Adrenal gland (tissue), 12 donors: ENCODE results near the gene MLKL. TPM values are rescaled to one million over a fixed set of nuclear protein-coding genes. Genes with fewer than 3 reads are reported as not detected.

Experiments used
- DNase-seq, 7 donors: peaks; one replicate each; pipeline ENCODE4 v3.0.0-alpha.2; 2019 to 2020
- H3K27ac ChIP-seq, 5 donors: fragments of 200-600 bp; sonication (generic) in 4 of 5; 1 replicate in 3 of 5; 2 replicates in 2 of 5; pipeline versions ENCODE4 v1.5.1 to v1.8.0; 2016 to 2020; ENCODE audit warnings: mild to moderate bottlenecking in 1 of 5
- H3K27me3 ChIP-seq: fragments of 200-600 bp; 2 replicates; pipeline ENCODE4 v1.8.0; 2021
- H3K36me3 ChIP-seq, 2 donors: fragments of 200-600 bp; replicated peaks in 1 of 2; 1 replicate in 1 of 2; 2 replicates in 1 of 2; pipeline versions ENCODE4 v1.5.1 to v1.8.0; 2018 to 2022
- H3K4me1 ChIP-seq, 2 donors: fragments of 200-600 bp; replicated peaks in 1 of 2; 1 replicate in 1 of 2; 2 replicates in 1 of 2; pipeline versions ENCODE4 v1.5.1 to v1.8.0; 2018 to 2021
- H3K4me3 ChIP-seq, 4 donors: fragments of 200-600 bp; sonication (generic) in 3 of 4; one replicate each; pipeline ENCODE4 v1.5.1; 2016 to 2018
- H3K9me3 ChIP-seq, 3 donors: fragments of 200-600 bp; sonication (generic) in 1 of 3; replicated peaks in 1 of 3; 1 replicate in 2 of 3; 2 replicates in 1 of 3; pipeline versions ENCODE4 v1.5.1 to v1.8.0; 2016 to 2021
- CTCF ChIP-seq, 6 experiments: fragments of 450-650 bp in 4 of 6; fragments of 200-600 bp in 2 of 6; sonication (generic) in 1 of 6; IDR thresholded peaks; 1 replicate in 5 of 6; 2 replicates in 1 of 6; pipeline versions ENCODE4 v1.5.1 to v1.8.0; 2016 to 2021; ENCODE audit warnings: antibody characterized with exemption in 6 of 6, mild to moderate bottlenecking in 2 of 6, moderate library complexity in 1 of 6
- POLR2A ChIP-seq, 2 donors: fragments of 450-650 bp; IDR thresholded peaks; one replicate each; pipeline ENCODE4 v1.6.1; 2017; ENCODE audit warnings: antibody characterized with exemption in 2 of 2, mild to moderate bottlenecking in 2 of 2, moderate library complexity in 1 of 2
- WGBS, 4 donors: extraction: QIAGEN DNeasy Blood & Tissue Kit in 2 of 4; methylation state at CpG; one replicate each; pipeline versions ENCODE4 v1.1.5 to v1.1.7; 2013 to 2017; 5-methylcytosine and 5-hydroxymethylcytosine counted together
- intact Hi-C, 2 donors: fragments of 100-400 bp; cut with DNase I; formaldehyde crosslinking; loops; one replicate each; pipeline versions ENCODE4 v1.14.1 to v1.15.0; 2022 to 2023
- polyA plus RNA-seq, 3 donors: library from polyadenylated mRNA; stranded (reverse); fragments of 200-250 nt in 2 of 3; fragments of 350-450 nt in 1 of 3; fragmentation: Illumina TruSeq in 1 of 3; extraction: RNeasy Lipid Tissue Mini Kit (QIAGEN cat#74804) in 1 of 3; gene quantifications; one replicate each; pipeline ENCODE4 v1.2.3, GENCODE V29; 2013 to 2014
- total RNA-seq, 9 donors: library from RNA; depleted of rRNA in 4 of 9; stranded (reverse); fragments of >200 nt in 4 of 9; fragments of 120-200 nt in 1 of 9; fragmentation: NEBNext Ultra II Directional in 1 of 9; extraction: Animal tissue kit (Norgen Biotek cat#: 25700) in 1 of 9; gene quantifications; one replicate each; pipeline versions ENCODE4 v1.1.0 to v1.2.4, GENCODE V29; 2013 to 2023
- donor health status: healthy with polysubstance abuse.
- donor health status: Bipolar disorder and iron deficiency.
- donor health status: DM: yes; HTN: yes; CAD: no.
- donor health status: DM: no; HTN: no; CAD: no.
- donor health status: DM: no; HTN: no; CAD: no.
- donor health status: DM: yes; HTN: yes; CAD: no.

The MLKL gene
- total and polyA plus RNA-seq, 12 donors: 3.1 to 26.1 (median 11.0) TPM

GRCh38 chr16:74633686-74634085, 67.0 kb downstream of the MLKL start:
- no peaks in the 10 kb centered on the region for H3K9me3 ChIP-seq
- no peak overlapping the region for H3K27ac ChIP-seq
- H3K36me3 ChIP-seq: peaks cover 0 to 62% of the 10 kb centered on the region in 2 donors
- intact Hi-C loops: no loop called here
- TF ChIP-seq POLR2A (IDR thresholded peaks at IDR 0.05): no peak
- no peak for TF ChIP-seq CTCF (IDR thresholded peaks at IDR 0.05)
- H3K4me1 ChIP-seq: peaks cover 0 to 12% of the 10 kb centered on the region in 2 donors
- DNase-seq: peak in 1 of 7 donors; percentile 20
- WGBS, 4 donors: 85 to 92% (median 91%) methylated on average over 7 of the region's 7 CpGs
- no peaks in the 10 kb centered on the region for H3K27me3 ChIP-seq
- H3K4me3 ChIP-seq: no peak overlapping the region

GRCh38 chr16:74627506-74628220, 73.0 kb downstream of the MLKL start:
- no peaks in the 10 kb centered on the region for H3K27me3 ChIP-seq
- peaks cover 0 to 8% of the 10 kb centered on the region in 2 donors for H3K4me1 ChIP-seq
- intact Hi-C loops: loop anchor here (10.0 kb wide), 2 partner anchors 153 to 163 kb away; no protein-coding TSS in a partner anchor
- H3K36me3 ChIP-seq: peaks cover 0 to 84% of the 10 kb centered on the region in 2 donors
- TF ChIP-seq POLR2A (IDR thresholded peaks at IDR 0.05) (no peak), CTCF (IDR thresholded peaks at IDR 0.05) (peak in 1 of 6 experiments; percentile 4)
- H3K27ac ChIP-seq: peak overlapping the region in 2 of 5 donors; percentile 2 to 67
- H3K4me3 ChIP-seq: no peak overlapping the region
- peak in 5 of 7 donors; percentile 25 to 73 (median 46) for DNase-seq
- no peaks in the 10 kb centered on the region for H3K9me3 ChIP-seq
- WGBS, 4 donors: 71 to 85% (median 74%) methylated on average over 6 of the region's 6 CpGs

GRCh38 chr16:74626741-74627416, 73.8 kb downstream of the MLKL start:
- no peaks in the 10 kb centered on the region for H3K27me3 ChIP-seq
- TF ChIP-seq POLR2A (IDR thresholded peaks at IDR 0.05): no peak
- TF ChIP-seq CTCF (IDR thresholded peaks at IDR 0.05): no peak
- peaks cover 0 to 76% of the 10 kb centered on the region in 2 donors for H3K36me3 ChIP-seq
- WGBS, 4 donors: 0 to 100% (median 63%) methylated on average over 1 of the region's 1 CpG
- no peak for DNase-seq
- H3K27ac ChIP-seq: peak overlapping the region in 2 of 5 donors; percentile 2 to 67
- intact Hi-C loops: loop anchor here (10.0 kb wide), 2 partner anchors 152 to 162 kb away; no protein-coding TSS in a partner anchor
- H3K4me1 ChIP-seq: peaks cover 0 to 8% of the 10 kb centered on the region in 2 donors
- no peaks in the 10 kb centered on the region for H3K9me3 ChIP-seq
- H3K4me3 ChIP-seq: no peak overlapping the region
